A549 (cell line): ENCODE data around the gene GPR176. TPM values are rescaled to one million over a fixed set of nuclear protein-coding genes. Genes with fewer than 3 reads are reported as not detected.
"Not testable (repeated sequence)": the region's sequence is repeated elsewhere in the genome, so short reads cannot be mapped to it uniquely, and the experiment has no call there.

Experiments
- ATAC-seq, 2 experiments: fragments of 200-7000 bp in 1 of 2; fragments of >200 bp in 1 of 2; cut with Nextera tagmentation in 1 of 2; cut with Tn5 transposase in 1 of 2; 3 replicates each; pipeline versions ENCODE4 v1.8.0 to v1.9.1; 2018 to 2020; ENCODE audit warnings: mild to moderate bottlenecking in 1 of 2, moderate library complexity in 1 of 2
- CTCF ChIA-PET: fragments of 300-600 bp; sonication (Branson Sonifier 250); formaldehyde crosslinking; extraction: SDS; loops from one replicate; lab custom pipeline; 2021; ENCODE audit warnings: antibody characterized with exemption, inconsistent platforms; lab: Yijun Ruan, JAX
- POLR2A ChIA-PET: fragments of 350-600 bp; formaldehyde crosslinking; extraction: SDS; loops from one replicate; lab custom pipeline; 2021; ENCODE audit warnings: antibody characterized with exemption, inconsistent platforms; lab: Yijun Ruan, JAX
- DNase-seq, 2 experiments: peaks; one replicate each; pipeline versions ENCODE4 v3.0.0 to v3.0.0-alpha.2; 2011 to 2016; ENCODE audit warnings: low read depth in 1 of 2, low spot score in 1 of 2
- FAIRE-seq: peaks from 2 replicates; lab custom pipeline; 2011; peaks lifted over from hg19 to GRCh38; lab: Jason Lieb, UNC
- H3K27ac ChIP-seq, 2 experiments: fragments of >200 bp; sonication (Bioruptor Twin); formaldehyde crosslinking; 3 replicates each; pipeline ENCODE4 v1.5.1; 2016 to 2017
- H3K4me1 ChIP-seq: fragments of >200 bp; sonication (Bioruptor Twin); formaldehyde crosslinking; 3 replicates; pipeline ENCODE4 v1.6.1; 2016
- H3K4me2 ChIP-seq: fragments of >200 bp; sonication (Bioruptor Twin); formaldehyde crosslinking; 3 replicates; pipeline ENCODE4 v1.6.1; 2016
- H3K4me3 ChIP-seq: fragments of >200 bp; sonication (Bioruptor Twin); formaldehyde crosslinking; 3 replicates; pipeline ENCODE4 v1.5.1; 2016
- H3K9me3 ChIP-seq: fragments of >200 bp; sonication (Bioruptor Twin); formaldehyde crosslinking; 3 replicates; pipeline ENCODE4 v1.6.1; 2016
- EP300 ChIP-seq, 2 experiments: fragments of >200 bp; sonication (Bioruptor Twin); formaldehyde crosslinking; IDR thresholded peaks; 2 replicates in 1 of 2; 3 replicates in 1 of 2; pipeline ENCODE4 v1.6.1; 2016 to 2017
- JUN ChIP-seq, 2 experiments: fragments of >200 bp; sonication (Bioruptor Twin); formaldehyde crosslinking; IDR thresholded peaks; 2 replicates in 1 of 2; 3 replicates in 1 of 2; pipeline ENCODE4 v1.6.1; 2016 to 2017
- KDM1A ChIP-seq: fragments of 200-600 bp; sonication (generic); IDR thresholded peaks from 2 replicates; pipeline ENCODE4 v1.6.1; 2016; ENCODE audit warnings: low read depth, mild to moderate bottlenecking
- NR3C1 ChIP-seq: fragments of >200 bp; sonication (Bioruptor Twin); formaldehyde crosslinking; IDR thresholded peaks from 3 replicates; pipeline ENCODE4 v1.6.1; 2017
- TP53 ChIP-seq: fragments of 250-450 bp; sonication (Bioruptor Pico); IDR thresholded peaks from 2 replicates; pipeline ENCODE4 v1.5.0; 2021; ENCODE audit warnings: mild to moderate bottlenecking, moderate library complexity
- ZSCAN20 ChIP-seq: fragments of 250-450 bp; sonication (Bioruptor Pico); IDR thresholded peaks from 2 replicates; pipeline ENCODE4 v1.8.0; 2022; ENCODE audit warnings: mild to moderate bottlenecking, moderate library complexity
- WGBS: methylation state at CpG from one replicate; pipeline ENCODE4 v1.1.6; 2017; ENCODE audit errors: missing lambda C conversion rate; 5-methylcytosine and 5-hydroxymethylcytosine counted together
- polyA plus RNA-seq, 4 experiments: library from polyadenylated mRNA; depleted of rRNA in 3 of 4; stranded (reverse); fragments of >200 nt; fragmentation: RNase III in 1 of 4; extraction: RNeasy Plus Mini Kit Qiagen cat#74134 plus additional on column Dnase treatment in 1 of 4; gene quantifications; 2 replicates in 3 of 4; 3 replicates in 1 of 4; pipeline ENCODE4 v1.2.3, GENCODE V29; 2011 to 2017
- TF ChIP-seq, protein P1 (sequence below): fragments of 450-650 bp; IDR thresholded peaks from 2 replicates; pipeline ENCODE4 v1.6.1; 2014; ENCODE audit warnings: antibody characterized with exemption
- TF ChIP-seq, protein P2 (sequence below): fragments of >200 bp; sonication (Bioruptor Twin); formaldehyde crosslinking; IDR thresholded peaks from 3 replicates; pipeline ENCODE4 v1.6.1; 2016
- TF ChIP-seq, protein P3 (sequence below): IDR thresholded peaks from 2 replicates; pipeline ENCODE4 v1.6.1; 2012; ENCODE audit warnings: low read depth, borderline replicate concordance
- TF ChIP-seq, protein P4 (sequence below): fragments of 250-450 bp; sonication (Bioruptor Pico); IDR thresholded peaks from 2 replicates; pipeline ENCODE4 v1.5.0; 2020; ENCODE audit warnings: low read depth, mild to moderate bottlenecking, moderate library complexity
- TF ChIP-seq, protein P5 (sequence below): fragments of 150-350 bp; IDR thresholded peaks from 2 replicates; pipeline ENCODE4 v1.6.1; 2014; ENCODE audit warnings: low read depth, mild to moderate bottlenecking, low read length

Gene GPR176
- polyA plus RNA-seq, 2 of the 4 experiments (the other 2 are of a cell fraction) = 1.5 to 8.1 TPM

DNA sequence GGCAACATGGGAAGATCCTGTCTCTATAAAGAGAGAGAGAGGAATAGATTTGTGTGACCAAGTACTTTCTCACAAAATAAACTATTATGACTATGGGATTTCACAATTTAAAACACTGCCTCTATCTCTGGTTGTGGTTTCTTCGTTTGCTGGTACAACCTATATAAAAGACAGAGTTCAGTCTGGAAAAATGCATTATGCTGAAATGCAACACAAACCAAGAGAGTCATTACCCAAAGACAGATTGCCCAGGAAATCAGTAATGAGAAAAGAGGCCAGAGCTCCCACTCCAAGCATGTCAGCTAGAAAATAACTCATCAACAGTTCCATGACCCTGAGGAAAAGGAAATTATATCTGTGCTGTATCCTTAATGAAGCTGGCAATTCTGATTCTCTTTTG is 23.2 kb downstream of the GPR176 start:
- no peak for TF ChIP-seq TP53 (CRISPR knock-in tag)
- TF ChIP-seq, protein P1, sequence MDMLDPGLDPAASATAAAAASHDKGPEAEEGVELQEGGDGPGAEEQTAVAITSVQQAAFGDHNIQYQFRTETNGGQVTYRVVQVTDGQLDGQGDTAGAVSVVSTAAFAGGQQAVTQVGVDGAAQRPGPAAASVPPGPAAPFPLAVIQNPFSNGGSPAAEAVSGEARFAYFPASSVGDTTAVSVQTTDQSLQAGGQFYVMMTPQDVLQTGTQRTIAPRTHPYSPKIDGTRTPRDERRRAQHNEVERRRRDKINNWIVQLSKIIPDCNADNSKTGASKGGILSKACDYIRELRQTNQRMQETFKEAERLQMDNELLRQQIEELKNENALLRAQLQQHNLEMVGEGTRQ = no peak
- TF ChIP-seq, protein P2, sequence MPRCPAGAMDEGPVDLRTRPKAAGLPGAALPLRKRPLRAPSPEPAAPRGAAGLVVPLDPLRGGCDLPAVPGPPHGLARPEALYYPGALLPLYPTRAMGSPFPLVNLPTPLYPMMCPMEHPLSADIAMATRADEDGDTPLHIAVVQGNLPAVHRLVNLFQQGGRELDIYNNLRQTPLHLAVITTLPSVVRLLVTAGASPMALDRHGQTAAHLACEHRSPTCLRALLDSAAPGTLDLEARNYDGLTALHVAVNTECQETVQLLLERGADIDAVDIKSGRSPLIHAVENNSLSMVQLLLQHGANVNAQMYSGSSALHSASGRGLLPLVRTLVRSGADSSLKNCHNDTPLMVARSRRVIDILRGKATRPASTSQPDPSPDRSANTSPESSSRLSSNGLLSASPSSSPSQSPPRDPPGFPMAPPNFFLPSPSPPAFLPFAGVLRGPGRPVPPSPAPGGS = no peak
- TF ChIP-seq, all 56 proteins: peak for 0
- H3K4me3 ChIP-seq = no peak overlapping the region
- CTCF ChIA-PET = interaction anchor here (1.7 to 1.9 kb wide), 2 partner anchors 11 to 13 kb away, joined by 3 to 6 read pairs; no protein-coding TSS in a partner anchor
- no peaks in the 10 kb centered on the region for H3K9me3 ChIP-seq
- DNase-seq = no peak
- POLR2A ChIA-PET = no interaction called here
- WGBS = 35% methylated on average over 1 of the region's 1 CpG
- no peak overlapping the region for H3K4me2 ChIP-seq
- H3K4me1 ChIP-seq = no peaks in the 10 kb centered on the region
- ATAC-seq = no peak
- FAIRE-seq = no peak
- H3K27ac ChIP-seq = no peak overlapping the region

DNA sequence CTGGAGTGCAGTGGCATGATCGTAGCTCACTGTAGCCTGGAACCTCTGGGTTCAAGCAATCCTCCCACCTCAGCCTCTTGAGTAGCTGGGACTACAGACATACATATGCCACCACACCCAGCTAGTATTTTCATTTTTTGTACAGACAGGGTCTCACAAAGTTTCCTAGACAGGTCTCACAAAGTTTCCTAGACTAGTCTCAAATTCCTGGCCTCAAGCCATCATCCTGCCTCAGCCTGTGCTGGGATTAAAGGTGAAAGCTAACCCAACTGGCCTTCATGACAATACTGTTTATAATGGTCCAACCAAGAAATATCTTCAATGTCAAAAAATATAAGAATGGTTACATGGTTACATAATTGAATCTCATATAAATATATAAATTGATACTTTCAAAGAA is 24.0 kb downstream of the GPR176 start:
- 80% methylated on average over 1 of the region's 1 CpG for WGBS
- Histone ChIP-seq H3K4me2 (no peak overlapping the region), H3K4me3 (no peak overlapping the region), H3K9me3 (no peaks in the 10 kb centered on the region), H3K4me1 (no peaks in the 10 kb centered on the region), H3K27ac (no peak overlapping the region)
- DNase-seq = no peak
- TF ChIP-seq, protein P3, sequence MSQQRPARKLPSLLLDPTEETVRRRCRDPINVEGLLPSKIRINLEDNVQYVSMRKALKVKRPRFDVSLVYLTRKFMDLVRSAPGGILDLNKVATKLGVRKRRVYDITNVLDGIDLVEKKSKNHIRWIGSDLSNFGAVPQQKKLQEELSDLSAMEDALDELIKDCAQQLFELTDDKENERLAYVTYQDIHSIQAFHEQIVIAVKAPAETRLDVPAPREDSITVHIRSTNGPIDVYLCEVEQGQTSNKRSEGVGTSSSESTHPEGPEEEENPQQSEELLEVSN = no peak
- TF ChIP-seq JUN (IDR thresholded peaks at IDR 0.05) (no peak), EP300 (IDR thresholded peaks at IDR 0.05) (no peak)
- TF ChIP-seq, protein P4, sequence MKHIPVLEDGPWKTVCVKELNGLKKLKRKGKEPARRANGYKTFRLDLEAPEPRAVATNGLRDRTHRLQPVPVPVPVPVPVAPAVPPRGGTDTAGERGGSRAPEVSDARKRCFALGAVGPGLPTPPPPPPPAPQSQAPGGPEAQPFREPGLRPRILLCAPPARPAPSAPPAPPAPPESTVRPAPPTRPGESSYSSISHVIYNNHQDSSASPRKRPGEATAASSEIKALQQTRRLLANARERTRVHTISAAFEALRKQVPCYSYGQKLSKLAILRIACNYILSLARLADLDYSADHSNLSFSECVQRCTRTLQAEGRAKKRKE = no peak
- ChIA-PET CTCF (interaction anchor here (1.7 to 1.9 kb wide), 2 partner anchors 11 to 12 kb away, joined by 3 to 6 read pairs; no protein-coding TSS in a partner anchor), POLR2A (no interaction called here)
- no peak for ATAC-seq
- no peak for FAIRE-seq

DNA sequence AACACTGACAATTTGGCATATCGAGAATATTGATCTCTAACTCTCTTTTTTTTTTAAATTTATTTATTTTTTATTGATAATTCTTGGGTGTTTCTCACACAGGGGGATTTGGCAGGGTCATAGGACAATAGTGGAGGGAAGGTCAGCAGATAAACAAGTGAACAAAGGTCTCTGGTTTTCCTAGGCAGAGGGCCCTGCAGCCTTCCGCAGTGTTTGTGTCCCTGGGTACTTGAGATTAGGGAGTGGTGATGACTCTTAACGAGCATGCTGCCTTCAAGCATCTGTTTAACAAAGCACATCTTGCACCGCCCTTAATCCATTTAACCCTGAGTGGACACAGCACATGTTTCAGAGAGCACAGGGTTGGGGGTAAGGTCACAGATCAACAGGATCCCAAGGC is 27.0 kb downstream of the GPR176 start:
- POLR2A ChIA-PET, FAIRE-seq: not testable (repeated sequence)
- WGBS = 78% methylated on average over 2 of the region's 4 CpGs

DNA sequence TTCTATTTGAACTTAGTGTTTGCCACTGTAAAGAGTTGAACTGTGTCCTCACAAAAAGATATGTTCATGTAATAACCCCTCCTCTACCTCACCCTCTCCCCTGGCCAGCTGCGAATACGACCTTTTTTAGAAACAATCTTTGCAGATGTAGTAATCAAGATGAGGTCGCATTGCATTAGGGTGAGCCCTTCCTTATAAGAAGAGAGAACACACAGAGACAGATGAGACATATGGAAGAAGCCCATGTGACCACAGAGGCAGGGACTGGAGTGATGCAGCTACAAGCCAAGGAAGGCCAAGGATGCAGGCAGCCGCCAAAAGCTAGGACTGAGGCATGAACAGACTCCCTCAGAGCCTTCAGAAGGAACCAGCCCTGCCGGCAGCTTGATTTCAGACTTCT is 27.6 kb downstream of the GPR176 start:
- H3K27ac ChIP-seq = no peak overlapping the region
- no peak overlapping the region for H3K4me2 ChIP-seq
- ChIA-PET CTCF (interaction anchor here (1.2 to 1.4 kb wide), 2 partner anchors 13 to 40 kb away, joined by 4 read pairs; no protein-coding TSS in a partner anchor), POLR2A (no interaction called here)
- ATAC-seq (no peak), FAIRE-seq (no peak)
- H3K4me3 ChIP-seq = no peak overlapping the region
- no peaks in the 10 kb centered on the region for H3K9me3 ChIP-seq
- TF ChIP-seq, protein P4 = no peak
- TF ChIP-seq NR3C1 (no peak), ZSCAN20 (no peak), KDM1A (no peak)
- TF ChIP-seq, protein P5, sequence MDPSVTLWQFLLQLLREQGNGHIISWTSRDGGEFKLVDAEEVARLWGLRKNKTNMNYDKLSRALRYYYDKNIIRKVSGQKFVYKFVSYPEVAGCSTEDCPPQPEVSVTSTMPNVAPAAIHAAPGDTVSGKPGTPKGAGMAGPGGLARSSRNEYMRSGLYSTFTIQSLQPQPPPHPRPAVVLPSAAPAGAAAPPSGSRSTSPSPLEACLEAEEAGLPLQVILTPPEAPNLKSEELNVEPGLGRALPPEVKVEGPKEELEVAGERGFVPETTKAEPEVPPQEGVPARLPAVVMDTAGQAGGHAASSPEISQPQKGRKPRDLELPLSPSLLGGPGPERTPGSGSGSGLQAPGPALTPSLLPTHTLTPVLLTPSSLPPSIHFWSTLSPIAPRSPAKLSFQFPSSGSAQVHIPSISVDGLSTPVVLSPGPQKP = no peak
- TF ChIP-seq, all 56 proteins: peak for 0
- H3K4me1 ChIP-seq = no peaks in the 10 kb centered on the region
- WGBS = 88% methylated on average over 5 of the region's 5 CpGs
- no peak for DNase-seq

More for the DNA sequence above, 27.0 kb downstream of the GPR176 start:
- DNase-seq, H3K4me3 ChIP-seq, H3K4me1 ChIP-seq, H3K27ac ChIP-seq, ATAC-seq, H3K9me3 ChIP-seq, H3K4me2 ChIP-seq, CTCF ChIA-PET: not testable (repeated sequence)
